NOMO-1 treated with DMSO at 0.1 percent for 48 hours (cell line): Measurements from ENCODE around the gene MAL.
"Not testable (repeated sequence)": the region's sequence is repeated elsewhere in the genome, so short reads cannot be mapped to it uniquely, and the experiment has no call there.

ENCODE experiments used
- DNase-seq: peaks from one replicate; lab custom pipeline; 2025; ENCODE audit not compliant: unreplicated experiment; lab: John Stamatoyannopoulos, UW

Gene MAL

DNA sequence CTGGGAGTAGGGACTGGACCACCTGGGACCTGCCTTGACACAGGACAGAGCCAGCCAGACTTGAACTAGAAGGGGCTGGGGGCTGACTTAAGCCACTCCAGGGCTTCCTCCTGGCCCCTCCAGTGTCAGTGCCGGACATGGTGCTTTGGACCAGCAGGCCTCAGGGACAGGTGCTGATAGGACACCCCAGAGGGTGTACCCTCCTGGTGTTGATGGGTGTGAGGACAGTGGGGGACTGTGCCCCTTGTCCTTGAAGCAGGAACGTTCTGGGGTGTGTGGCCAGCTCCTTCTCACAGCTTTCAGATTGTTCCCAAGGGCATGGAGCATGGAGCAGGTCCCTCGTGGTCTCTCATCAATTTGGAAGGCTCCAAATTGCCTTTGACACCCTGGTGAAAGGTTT, 6.8 kb downstream of the MAL start:
- no peak for DNase-seq

GRCh38 chr2:95032868-95033603, 7.5 kb downstream of the MAL start:
- no peak for DNase-seq

GRCh38 chr2:95034221-95034620, 8.7 kb downstream of the MAL start:
- no peak for DNase-seq

GRCh38 chr2:95034818-95035217, 9.3 kb downstream of the MAL start:
- no peak for DNase-seq

GRCh38 chr2:95036596-95037383, 11.3 kb downstream of the MAL start:
- no peak for DNase-seq

DNA sequence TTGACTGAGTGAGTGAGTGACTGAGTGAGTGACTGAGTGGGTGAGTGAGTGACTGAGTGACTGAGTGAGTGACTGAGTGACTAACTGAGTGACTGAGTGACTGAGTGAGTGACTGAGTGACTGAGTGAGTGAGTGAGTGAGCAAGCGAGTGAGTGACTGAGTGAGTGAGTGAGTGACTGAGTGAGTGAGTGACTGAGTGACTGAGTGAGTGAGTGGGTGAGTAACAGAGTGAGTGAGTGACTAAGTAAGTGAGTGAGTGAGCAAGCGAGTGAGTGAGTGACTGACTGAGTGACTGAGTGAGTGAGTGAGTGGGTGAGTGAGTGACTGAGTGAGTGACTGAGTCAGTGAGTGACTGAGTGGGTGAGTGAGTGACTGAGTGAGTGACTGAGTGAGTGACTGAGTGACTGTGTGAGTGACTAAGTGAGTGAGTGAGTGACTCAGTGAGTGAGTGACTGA, 11.9 kb downstream of the MAL start:
- DNase-seq, result no peak

DNA sequence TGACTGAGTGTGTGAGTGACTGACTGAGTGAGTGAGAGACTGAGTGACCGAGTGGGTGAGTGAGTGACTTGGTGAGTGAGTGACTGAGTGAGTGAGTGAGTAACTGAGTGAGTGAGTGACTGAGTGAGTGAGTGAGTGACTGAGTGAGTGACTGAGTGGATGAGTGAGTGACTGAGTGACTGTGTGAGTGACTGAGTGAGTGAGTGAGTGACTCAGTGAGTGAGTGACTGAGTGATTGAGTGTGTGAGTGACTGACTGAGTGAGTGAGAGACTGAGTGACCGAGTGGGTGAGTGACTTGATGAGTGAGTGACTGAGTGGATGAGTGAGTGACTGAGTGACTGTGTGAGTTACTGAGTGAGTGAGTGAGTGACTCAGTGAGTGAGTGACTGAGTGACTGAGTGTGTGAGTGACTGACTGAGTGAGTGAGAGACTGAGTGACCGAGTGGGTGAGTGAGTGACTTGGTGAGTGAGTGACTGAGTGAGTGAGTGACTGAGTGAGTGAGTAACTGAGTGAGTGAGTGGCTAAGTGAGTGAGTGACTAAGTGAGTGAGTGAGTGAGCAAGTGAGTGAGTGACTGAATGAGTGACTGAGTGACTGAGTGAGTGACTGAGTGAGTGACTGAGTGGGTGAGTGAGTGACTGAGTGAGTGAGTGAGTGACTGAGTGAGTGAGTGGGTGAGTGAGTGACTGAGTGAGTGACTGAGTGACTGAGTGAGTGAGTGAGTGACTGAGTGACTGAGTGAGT, 12.5 kb downstream of the MAL start:
- DNase-seq, result not testable (repeated sequence)

DNA sequence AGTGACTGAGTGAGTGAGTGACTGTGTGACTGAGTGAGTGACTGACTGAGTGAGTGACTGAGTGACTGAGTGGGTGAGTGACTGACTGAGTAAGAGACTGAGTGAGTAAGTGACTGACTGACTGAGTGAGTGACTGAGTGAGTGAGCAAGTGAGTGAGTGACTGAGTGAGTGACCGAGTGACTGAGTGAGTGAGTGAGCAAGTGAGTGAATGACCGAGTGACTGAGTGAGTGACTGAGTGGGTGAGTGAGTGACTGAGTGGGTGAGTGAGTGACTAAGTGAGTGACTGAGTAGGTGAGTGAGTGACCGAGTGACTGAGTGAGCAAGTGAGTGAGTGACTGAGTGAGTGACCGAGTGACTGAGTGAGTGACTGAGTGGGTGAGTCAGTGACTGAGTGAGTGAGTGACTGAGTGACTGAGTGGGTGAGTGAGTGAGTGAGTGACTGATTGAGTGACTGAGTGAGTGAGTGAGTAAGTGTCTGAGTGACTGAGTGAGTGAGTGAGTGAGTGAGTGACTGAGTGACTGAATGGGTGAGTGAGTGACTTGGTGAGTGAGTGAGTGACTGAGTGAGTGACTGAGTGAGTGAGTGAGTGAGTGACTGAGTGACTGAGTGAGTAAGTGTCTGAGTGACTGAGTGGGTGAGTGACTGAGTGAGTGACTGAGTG, 13.3 kb downstream of the MAL start:
- DNase-seq, result no peak

- no peak for DNase-seq
Measured at GRCh38 chr2:95039363-95039762, 13.9 kb downstream of the MAL start.

GRCh38 chr2:95039978-95040377, 14.5 kb downstream of the MAL start:
- DNase-seq, result no peak

- no peak for DNase-seq
Measured at GRCh38 chr2:95040426-95040825, 14.9 kb downstream of the MAL start.

DNA sequence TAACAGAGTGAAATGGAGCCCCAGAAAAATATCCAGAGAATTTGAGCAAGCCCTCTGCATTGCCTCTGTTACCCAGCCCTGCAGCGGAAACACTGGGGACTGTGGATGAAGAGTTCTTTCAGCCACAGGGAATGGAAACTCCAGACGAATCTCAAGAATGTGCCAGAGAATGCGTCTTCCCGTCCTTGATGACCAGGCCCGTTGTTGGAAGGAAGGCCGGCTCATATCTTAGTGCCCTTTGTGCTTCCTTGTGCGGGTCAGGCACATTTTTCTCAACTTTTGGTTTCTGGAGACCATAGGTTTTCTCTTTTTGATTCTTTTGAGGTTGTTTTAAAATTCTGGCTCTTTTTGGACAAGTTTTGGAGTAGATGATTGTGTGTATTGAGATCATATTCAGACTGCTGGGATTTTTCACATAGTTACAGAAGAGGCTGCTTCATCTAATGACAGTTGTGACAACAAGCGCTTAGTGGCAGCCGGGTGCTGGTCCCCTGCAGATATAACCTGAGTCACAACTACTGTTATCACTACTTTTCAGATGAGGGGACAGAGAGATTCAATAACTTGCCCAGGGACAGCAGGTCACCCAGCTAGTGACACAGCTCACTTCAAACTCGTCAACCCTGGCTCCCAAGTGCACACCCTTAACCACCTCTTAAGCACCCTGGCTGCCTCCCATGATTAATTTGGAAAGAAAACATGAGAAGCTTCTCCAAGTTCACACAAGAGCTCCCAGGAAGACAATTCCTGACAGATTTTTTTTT, 15.7 kb downstream of the MAL start:
- DNase-seq, result no peak

DNA sequence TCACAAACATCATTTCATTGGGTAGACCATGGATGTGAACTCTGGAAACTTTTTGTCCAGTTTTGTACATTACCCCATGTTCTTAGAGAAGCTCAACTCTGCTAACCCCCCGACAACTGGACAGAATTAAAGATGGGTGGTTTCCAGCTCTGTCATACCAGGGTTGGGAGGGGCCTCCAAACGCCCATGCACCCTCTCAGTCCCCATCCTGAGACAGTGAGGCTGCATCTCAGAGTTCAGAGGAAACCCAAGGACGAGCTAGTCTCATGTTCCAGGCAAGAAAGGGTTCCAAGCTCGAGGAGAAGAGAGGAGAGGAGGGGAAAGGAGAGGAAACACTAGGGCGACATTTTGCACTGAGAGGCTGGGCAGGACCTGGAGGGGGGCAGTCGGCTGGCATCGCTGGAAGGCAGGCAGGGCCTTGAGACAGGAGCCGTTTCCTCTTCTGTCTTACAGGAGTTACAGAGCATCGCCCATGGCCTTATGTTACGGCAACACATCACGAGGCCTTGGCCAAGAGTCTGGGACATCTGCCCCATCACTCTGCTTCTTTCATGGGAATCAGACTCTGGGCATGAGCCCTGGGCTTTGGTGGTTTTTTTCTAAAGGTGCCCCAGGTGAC, 16.4 kb downstream of the MAL start:
- DNase-seq, result no peak

DNA sequence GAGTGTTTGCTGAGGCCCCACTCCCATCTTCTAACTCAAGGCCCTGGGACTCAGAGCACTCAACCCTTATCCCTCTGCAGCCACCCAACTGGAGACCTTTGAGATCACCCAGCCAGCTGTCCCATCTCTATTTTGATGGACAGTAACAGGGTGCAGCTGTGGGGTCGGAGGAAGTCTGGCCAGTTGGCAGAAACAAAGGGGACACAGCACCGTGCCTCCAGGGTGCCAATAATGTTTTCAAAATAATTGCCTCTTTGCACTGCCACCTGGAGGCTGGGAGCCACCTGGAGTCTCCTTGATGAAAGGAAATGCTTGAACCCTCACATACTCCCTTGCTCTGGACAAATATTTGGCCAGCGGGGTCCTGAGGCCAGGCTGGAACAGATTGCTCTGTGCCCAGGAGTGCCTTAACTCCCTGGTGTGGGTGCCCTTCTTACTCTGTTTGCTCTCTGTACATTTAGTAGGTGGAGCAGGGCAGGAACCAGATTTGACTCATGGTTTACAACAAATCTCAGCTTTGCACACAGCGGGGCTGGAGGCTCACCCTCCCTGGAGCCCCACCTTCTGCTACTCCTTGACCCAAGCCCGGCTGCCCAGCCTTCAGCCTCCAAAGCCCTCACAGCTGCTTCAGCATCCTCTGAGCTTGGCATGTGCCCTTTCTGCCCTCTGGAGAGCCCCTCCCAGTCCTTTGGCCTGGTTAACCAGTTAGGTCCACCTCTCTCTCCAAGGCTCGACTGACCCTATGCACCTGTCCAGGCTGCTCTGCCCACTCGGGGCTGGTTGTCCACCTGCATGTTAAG, 17.2 kb downstream of the MAL start:
- no peak for DNase-seq

- DNase-seq, result no peak
Measured at GRCh38 chr2:95043300-95044093, 18.0 kb downstream of the MAL start.

- no peak for DNase-seq
Measured at GRCh38 chr2:95044601-95045000, 19.1 kb downstream of the MAL start.

- no peak for DNase-seq
Measured at GRCh38 chr2:95046371-95047112, 21.0 kb downstream of the MAL start.
